ENCODE measurements around the gene NUSAP1.

DNA sequence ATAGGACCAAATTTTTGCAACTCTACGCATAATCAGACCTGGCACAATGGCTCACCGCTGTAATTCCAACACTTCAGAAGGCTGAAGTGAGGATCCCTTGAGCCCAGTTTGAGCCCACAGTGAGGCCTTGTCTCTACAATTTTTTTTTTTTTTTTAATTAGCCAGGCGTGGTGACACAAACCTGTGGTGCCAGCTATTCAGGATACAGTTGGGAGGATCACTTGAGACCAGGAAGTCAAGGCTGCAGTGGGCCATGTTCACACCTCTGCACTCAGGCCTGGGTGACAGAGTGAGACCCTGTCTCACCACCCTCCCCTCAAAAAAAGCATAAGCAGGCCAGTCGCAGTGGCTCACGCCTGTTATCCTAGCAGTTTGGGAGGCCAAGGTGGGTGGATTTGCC lies 25.0 kb upstream of the NUSAP1 start:
- no peak for TF ChIP-seq CTCF (IDR thresholded peaks at IDR 0.05)
- TF ChIP-seq POLR2A (IDR thresholded peaks at IDR 0.05) = no peak
